Measurements from ENCODE around the gene ACOX2. TPM values are rescaled to one million over a fixed set of nuclear protein-coding genes. Genes with fewer than 3 reads are reported as not detected.

Gene ACOX2
- total and polyA plus RNA-seq, 2 of the 13 experiments (the other 11 are each of a cell fraction or from before 2014, with no cell fraction given) = 42.6 to 98.5 TPM

GRCh38 chr3:58522759-58523425 lies 14.1 kb downstream of the ACOX2 start (continued):
- no peak for TF ChIP-seq ZC3H4 (CRISPR knock-in tag; IDR thresholded peaks at IDR 0.05; ENCODE audit: borderline replicate concordance)
- TF ChIP-seq ZXDC (CRISPR knock-in tag; IDR thresholded peaks at IDR 0.05) = no peak
- TF ChIP-seq HIC2 (CRISPR knock-in tag; IDR thresholded peaks at IDR 0.05; ENCODE audit: low read depth) = no peak
- no peak for TF ChIP-seq CSRNP1 (CRISPR knock-in tag; IDR thresholded peaks at IDR 0.05)
- TF ChIP-seq POLR2AphosphoS5 (IDR thresholded peaks at IDR 0.05; ENCODE audit: low read depth, low read length) = no peak
- TF ChIP-seq ARID3A (IDR thresholded peaks at IDR 0.05; ENCODE audit: low read depth, low read length) = no peak
- TF ChIP-seq MTF2 (CRISPR knock-in tag; IDR thresholded peaks at IDR 0.05; ENCODE audit: borderline replicate concordance) = no peak
- TF ChIP-seq ZNF414 (CRISPR knock-in tag; IDR thresholded peaks at IDR 0.05) = no peak
- no peak for TF ChIP-seq CCAR2 (optimal IDR thresholded peaks at IDR 0.05; ENCODE audit: low read depth, low read length)
- no peak for TF ChIP-seq ONECUT2 (CRISPR knock-in tag; IDR thresholded peaks at IDR 0.05)
- TF ChIP-seq MYNN (CRISPR knock-in tag; IDR thresholded peaks at IDR 0.05; ENCODE audit: low read depth) = no peak
- no peak for TF ChIP-seq KDM4B (CRISPR knock-in tag; IDR thresholded peaks at IDR 0.05)
- no peak for TF ChIP-seq MTERF4 (CRISPR knock-in tag; IDR thresholded peaks at IDR 0.05)
- TF ChIP-seq ZEB1 (IDR thresholded peaks at IDR 0.05; ENCODE audit: insufficient replicate concordance, low read depth) = no peak
- no peak for TF ChIP-seq ZNF672 (CRISPR knock-in tag; IDR thresholded peaks at IDR 0.05)
- peak; percentile 38; the same call in 1 of the 2 replicates for TF ChIP-seq NR2C2 (CRISPR knock-in tag; IDR thresholded peaks at IDR 0.05; ENCODE audit: borderline replicate concordance)
- peak; percentile 40; the same call in 1 of the 2 replicates for TF ChIP-seq RXRB (CRISPR knock-in tag; IDR thresholded peaks at IDR 0.05; ENCODE audit: borderline replicate concordance)
- 0 out of 2 replicates have a peak, but pooled peaks have one; percentile 5 for TF ChIP-seq SALL1 (CRISPR knock-in tag; IDR thresholded peaks at IDR 0.05)
- peak; percentile 70; the same call in 1 of the 2 replicates for TF ChIP-seq NCOA2 (CRISPR knock-in tag; IDR thresholded peaks at IDR 0.05)
